Activated CD4-positive, CD25-positive, alpha-beta regulatory T cell treated with anti-CD3 and anti-CD28 coated beads, Interleukin-2, amount 50 U/mL, for 16 hours (primary cell): ENCODE measurements around the gene LSP1.

Experiments
- DNase-seq: peaks from one replicate; pipeline ENCODE4 v3.0.0-alpha.2; 2020; ENCODE audit warnings: low read depth, low spot score

The LSP1 gene

GRCh38 chr11:1824221-1825038 is 28.5 kb upstream of the LSP1 start:
- no peak for DNase-seq

- DNase-seq, result no peak
Measured at GRCh38 chr11:1825039-1825740, 27.7 kb upstream of the LSP1 start.

- no peak for DNase-seq
Measured at GRCh38 chr11:1825785-1826451, 27.0 kb upstream of the LSP1 start.

GRCh38 chr11:1826552-1827094 is 26.3 kb upstream of the LSP1 start:
- no peak for DNase-seq

- no peak for DNase-seq
Measured at GRCh38 chr11:1827095-1827813, 25.6 kb upstream of the LSP1 start.

GRCh38 chr11:1827931-1828330 is 25.0 kb upstream of the LSP1 start:
- no peak for DNase-seq

GRCh38 chr11:1828542-1828941 is 24.3 kb upstream of the LSP1 start:
- no peak for DNase-seq

- DNase-seq, result no peak
Measured at GRCh38 chr11:1829039-1829820, 23.7 kb upstream of the LSP1 start.

GRCh38 chr11:1830004-1830321 is 22.9 kb upstream of the LSP1 start:
- no peak for DNase-seq

- DNase-seq, result no peak
Measured at GRCh38 chr11:1830322-1831223, 22.3 kb upstream of the LSP1 start.

GRCh38 chr11:1831338-1832210 is 21.3 kb upstream of the LSP1 start:
- DNase-seq, result no peak

GRCh38 chr11:1832211-1832919 is 20.5 kb upstream of the LSP1 start:
- no peak for DNase-seq

- DNase-seq, result no peak
Measured at GRCh38 chr11:1832920-1833295, 20.0 kb upstream of the LSP1 start.

GRCh38 chr11:1834062-1834610 is 18.7 kb upstream of the LSP1 start:
- no peak for DNase-seq

- DNase-seq, result no peak
Measured at GRCh38 chr11:1834779-1835670, 17.9 kb upstream of the LSP1 start, which contains the start of gene SYT8. Gene SYT8 (plus strand): TSS chr11:1834990. CDS start chr11:1835106, 116 bp downstream.

- no peak for DNase-seq
Measured at GRCh38 chr11:1835671-1836010, 17.2 kb upstream of the LSP1 start.
